ENCODE data around the gene DNALI1.
"Not testable (repeated sequence)": the region's sequence is repeated elsewhere in the genome, so short reads cannot be mapped to it uniquely, and the experiment has no call there.

The DNALI1 gene

DNA sequence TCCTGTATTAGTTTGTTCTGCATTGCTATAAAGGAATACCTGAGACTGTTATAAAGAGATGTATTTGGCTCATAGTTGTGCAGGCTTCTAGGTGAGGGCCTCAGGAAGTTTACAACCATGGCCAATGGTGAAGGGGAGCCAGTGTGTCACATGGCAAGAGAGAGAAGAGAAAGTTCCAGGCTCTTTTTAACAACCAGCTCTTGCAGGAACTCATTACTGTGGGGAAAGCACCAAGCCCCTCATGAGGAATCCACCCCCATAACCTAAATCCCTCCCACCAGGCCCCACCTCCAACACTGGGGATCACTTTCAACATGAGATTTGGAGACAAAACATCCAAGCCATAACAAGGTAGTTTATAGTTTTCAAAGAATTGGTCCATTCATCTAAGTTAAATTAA is 37.1 kb upstream of the DNALI1 start:
- H3K4me3 ChIP-seq (ENCODE audit: low read depth, low read length) = no peak overlapping the region
- TF ChIP-seq, protein P1, sequence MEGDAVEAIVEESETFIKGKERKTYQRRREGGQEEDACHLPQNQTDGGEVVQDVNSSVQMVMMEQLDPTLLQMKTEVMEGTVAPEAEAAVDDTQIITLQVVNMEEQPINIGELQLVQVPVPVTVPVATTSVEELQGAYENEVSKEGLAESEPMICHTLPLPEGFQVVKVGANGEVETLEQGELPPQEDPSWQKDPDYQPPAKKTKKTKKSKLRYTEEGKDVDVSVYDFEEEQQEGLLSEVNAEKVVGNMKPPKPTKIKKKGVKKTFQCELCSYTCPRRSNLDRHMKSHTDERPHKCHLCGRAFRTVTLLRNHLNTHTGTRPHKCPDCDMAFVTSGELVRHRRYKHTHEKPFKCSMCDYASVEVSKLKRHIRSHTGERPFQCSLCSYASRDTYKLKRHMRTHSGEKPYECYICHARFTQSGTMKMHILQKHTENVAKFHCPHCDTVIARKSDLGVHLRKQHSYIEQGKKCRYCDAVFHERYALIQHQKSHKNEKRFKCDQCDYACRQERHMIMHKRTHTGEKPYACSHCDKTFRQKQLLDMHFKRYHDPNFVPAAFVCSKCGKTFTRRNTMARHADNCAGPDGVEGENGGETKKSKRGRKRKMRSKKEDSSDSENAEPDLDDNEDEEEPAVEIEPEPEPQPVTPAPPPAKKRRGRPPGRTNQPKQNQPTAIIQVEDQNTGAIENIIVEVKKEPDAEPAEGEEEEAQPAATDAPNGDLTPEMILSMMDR (IDR thresholded peaks at IDR 0.05; ENCODE audit: low read depth, low read length) = no peak

DNA sequence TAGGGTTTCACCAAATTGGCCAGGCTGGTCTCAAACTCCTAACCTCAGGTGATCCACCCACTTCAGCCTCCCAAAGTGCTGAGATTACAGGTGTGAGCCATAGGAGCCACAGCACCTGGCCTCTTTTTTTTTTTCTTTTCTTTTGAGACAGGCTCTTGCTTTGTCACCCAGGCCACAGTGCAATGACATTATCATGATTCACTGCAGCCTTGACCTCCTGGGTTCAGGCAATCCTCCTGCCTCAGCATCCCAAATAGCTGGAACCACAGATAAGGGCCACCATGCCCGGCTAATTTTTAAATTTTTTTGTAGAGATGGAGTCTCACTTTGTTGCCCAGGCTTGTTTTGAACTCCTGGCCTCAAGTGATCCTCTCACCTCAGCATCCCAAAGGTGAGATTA is 26.9 kb upstream of the DNALI1 start:
- not testable (repeated sequence) for H3K4me3 ChIP-seq (ENCODE audit: low read depth, low read length)

DNA sequence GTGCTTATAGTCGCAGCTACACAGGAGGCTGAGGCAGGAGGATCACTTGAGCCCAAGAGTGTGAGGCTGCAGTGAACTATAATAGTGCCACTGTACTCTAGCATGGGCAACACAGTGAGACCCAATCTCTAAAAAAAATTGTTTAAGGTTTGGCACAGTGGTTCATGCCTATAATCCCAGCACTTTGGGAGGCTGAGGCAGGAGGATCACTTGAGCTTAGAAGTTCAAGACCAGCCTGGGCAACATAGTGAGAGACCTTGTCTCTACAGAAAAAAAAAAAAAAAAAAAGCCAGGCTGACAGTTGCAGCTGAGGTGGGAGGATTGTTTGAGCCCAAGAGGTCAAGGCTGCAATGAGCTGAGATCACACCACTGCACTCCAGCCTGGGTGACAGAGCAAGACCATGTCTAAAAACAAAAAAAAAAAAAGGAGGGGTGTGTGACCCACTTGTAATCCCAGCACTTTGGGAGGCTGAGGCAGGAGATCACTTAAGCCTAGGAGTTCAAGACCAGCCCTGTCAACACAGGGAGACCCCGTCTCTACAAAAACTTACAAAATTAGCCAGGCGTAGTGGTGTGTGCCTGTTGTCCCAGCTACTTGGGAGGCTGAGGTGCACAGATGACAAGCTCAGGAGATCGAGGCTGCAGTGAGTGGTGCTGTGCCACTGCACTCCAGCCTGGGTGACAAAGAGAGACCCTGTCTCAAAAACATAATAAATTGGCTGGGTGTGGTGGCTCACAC is 24.2 kb upstream of the DNALI1 start:
- not testable (repeated sequence) for H3K4me3 ChIP-seq (ENCODE audit: low read depth, low read length)

DNA sequence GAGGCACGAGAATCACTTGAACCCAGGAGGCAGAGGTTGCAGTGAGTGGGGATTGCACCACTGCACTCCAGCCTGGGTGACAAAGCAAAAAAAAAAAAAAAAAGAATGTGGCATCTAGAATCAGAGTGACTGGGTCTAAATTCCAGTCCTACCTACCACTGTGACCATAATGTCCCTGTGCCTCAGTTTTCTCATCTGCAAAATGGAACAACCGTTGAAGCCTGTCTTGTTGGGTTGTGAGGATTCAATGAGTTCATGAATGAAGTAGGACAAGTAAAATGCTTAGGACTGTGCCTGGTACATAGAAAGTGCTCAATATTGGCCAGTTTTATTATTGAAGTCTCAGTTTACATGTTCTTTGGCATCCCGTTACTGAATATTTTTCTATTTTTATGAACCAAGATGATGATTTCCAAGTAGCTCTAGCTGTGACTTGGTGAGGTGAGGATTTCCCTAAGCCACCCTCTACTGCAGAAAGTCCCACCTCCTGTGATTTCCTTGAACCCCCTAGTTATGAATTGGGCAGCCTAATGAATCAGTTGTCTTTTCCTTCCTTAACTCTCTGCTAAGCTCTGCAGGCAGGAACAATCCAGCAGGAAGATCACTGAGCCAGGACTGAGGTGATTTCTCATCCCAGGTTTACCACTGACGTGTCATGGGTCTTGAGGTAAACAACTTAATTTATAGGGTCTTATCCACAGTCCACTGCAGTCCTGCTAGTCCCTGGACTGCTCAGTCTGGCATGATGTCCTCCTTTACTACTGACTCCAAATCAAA is 23.2 kb upstream of the DNALI1 start:
- TF ChIP-seq, protein P1 (IDR thresholded peaks at IDR 0.05; ENCODE audit: low read depth, low read length) = no peak
- H3K4me3 ChIP-seq (ENCODE audit: low read depth, low read length) = no peak overlapping the region

DNA sequence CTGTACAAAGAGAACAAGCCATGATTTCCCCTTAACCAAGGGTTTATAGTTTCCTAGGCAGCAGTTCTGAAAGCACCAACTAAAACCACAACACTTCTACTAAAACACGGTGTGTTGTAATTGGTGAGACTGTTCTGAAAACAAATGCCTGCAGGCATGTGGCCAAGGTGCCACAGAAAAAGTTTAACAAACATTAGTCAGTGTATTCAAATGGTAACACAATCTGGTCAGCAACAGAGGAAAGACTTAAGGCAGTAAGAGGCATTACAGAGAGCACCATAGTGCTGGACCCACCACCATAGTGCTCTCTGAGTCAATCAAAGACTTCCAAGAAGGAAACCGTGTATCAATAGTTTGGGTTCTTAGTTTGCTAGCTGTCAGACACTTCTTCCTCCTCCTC is 19.4 kb upstream of the DNALI1 start:
- no peak overlapping the region for H3K4me3 ChIP-seq (ENCODE audit: low read depth, low read length)
- TF ChIP-seq, protein P1 (IDR thresholded peaks at IDR 0.05; ENCODE audit: low read depth, low read length) = no peak

DNA sequence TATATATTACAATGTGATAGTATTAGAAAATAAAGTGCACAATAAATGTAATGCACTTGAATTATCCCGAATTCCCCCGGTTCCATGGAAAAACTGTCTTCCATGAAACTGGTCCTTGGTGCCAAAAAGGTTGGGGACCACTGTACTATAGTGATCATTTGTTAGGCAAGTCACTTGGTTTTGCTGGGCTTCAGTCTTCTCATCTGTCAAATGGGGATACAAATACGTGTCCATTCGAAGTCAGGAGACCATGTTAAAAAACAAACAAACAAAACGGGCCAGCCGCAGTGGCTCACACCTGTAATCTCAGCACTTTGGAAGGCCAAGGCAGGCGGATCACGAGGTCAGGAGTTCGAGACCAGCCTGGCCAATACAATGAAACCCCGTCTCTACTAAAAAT is 17.6 kb upstream of the DNALI1 start:
- H3K4me3 ChIP-seq (ENCODE audit: low read depth, low read length) = not testable (repeated sequence)

DNA sequence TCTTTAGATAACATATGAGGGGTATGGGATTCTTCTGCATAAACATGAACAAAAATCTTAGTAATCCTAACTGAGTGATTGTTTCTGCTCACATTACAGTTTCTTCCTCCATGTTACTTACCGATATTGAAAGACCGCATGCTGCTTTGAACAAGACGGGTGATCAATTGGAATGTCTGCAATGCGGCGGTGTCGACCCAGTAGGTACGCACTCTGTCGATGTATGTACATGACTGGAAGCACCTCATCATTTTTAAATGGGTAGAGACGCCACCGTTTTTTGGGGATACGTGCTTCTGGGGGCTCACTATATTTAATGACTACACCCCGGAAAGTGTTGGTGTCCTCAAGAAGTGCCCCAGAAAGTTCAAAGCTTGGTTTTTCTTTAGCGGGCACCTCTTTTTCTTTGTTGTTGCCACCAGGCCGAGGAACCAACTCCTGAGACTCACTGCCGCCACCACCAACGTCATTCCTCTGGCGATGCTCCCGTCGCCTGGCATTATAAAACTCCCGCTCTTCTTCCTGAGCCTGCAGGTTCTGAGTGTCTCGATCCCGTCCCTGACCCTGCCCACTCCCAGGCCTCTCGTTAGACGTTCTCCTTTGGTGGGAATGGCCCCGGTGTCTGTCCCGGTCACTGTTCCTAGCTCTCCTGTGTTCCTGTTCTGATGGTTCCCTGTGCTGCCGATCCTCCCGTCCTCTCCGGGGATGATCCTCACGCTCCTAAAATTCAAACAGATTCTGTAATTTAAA is 16.5 kb upstream of the DNALI1 start:
- H3K4me3 ChIP-seq (ENCODE audit: low read depth, low read length) = no peak overlapping the region
- TF ChIP-seq, protein P1 (IDR thresholded peaks at IDR 0.05; ENCODE audit: low read depth, low read length) = no peak

DNA sequence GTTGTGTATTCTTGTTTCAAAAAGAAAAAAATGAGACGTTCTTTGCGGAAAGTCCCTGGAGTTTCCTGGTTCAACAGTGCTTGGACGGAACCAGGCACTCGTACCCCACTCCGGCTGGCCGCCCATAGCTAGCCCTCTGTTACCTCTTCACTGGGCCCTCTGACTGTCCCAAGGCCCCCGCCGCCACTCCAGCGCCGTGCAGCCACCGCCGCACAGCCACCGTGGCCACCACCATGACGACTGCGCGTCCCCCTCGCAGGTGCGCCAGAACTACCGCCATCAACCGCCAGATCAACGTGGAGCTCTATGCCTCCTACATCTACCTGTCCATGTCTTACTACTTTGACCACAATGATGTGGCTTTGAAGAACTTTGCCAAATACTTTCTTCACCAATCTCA is 12.2 kb upstream of the DNALI1 start:
- TF ChIP-seq, protein P1 (IDR thresholded peaks at IDR 0.05; ENCODE audit: low read depth, low read length) = no peak
- H3K4me3 ChIP-seq (ENCODE audit: low read depth, low read length) = no peak overlapping the region
